T-helper 22 cell (primary cell): ENCODE results near the gene TSC22D2.
"Not testable (repeated sequence)": the region's sequence is repeated elsewhere in the genome, so short reads cannot be mapped to it uniquely, and the experiment has no call there.

Experiments
- DNase-seq: peaks from one replicate; pipeline ENCODE4 v3.0.0-alpha.2; 2020; ENCODE audit warnings: low read depth

Gene TSC22D2

DNA sequence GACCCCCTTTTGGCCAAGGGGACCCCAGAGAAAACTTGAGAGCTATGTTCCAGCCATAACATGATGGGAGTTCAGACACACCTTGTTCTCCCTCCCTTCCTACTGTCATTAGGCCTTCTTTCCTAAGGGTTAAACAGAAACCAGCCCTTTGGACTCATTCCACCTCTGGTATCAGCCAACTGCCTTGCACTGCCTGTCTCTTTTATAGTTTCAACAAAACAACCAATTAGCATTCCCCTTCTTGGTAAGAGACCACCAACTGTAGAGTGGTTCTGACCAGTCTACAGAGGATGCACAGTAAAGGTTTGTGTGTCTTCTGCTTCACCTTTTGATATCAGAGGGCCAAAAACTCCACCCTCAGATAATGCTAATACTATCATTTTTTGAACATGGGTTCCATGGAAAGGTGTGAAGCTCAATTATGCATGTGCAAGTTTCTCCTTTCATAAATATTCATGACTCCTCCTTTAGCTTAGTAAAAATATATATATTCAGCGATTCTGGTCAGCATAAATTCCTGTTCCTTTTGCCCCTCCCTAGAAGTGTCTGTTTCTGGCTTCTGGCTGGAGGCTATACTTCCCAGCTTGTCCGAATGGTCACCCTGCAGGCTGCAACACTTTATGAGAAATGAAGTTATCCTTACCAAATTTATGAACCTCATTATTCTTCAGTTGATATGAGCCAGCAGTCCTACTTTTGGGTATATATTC lies 82.3 kb downstream of the TSC22D2 start:
- no peak for DNase-seq

DNA sequence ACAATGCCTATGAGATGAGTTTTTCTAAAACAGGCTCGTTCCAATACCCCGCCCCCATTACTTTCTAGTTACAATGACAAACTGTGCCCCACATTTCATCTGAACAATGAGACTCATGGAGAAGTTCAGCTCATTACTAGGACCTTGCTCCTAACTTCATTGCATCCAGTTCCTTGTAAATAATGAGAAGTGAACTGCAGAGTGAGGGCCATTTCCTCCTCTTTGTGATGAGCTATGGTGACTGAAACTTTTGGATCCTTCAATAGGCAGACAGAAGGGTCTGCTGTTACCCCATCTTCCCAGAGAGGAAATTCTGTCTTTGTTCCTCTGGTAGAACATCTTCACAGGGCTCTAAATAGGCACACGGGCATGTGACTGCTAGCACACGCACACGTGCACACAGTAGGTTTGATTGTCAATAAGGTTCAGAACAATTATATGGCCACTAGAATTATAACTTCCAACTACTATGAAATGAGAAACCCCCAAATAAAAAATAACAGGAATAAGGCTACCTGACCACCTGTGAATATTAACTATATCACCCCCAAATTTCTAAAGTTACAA lies 86.4 kb downstream of the TSC22D2 start:
- DNase-seq, result no peak

DNA sequence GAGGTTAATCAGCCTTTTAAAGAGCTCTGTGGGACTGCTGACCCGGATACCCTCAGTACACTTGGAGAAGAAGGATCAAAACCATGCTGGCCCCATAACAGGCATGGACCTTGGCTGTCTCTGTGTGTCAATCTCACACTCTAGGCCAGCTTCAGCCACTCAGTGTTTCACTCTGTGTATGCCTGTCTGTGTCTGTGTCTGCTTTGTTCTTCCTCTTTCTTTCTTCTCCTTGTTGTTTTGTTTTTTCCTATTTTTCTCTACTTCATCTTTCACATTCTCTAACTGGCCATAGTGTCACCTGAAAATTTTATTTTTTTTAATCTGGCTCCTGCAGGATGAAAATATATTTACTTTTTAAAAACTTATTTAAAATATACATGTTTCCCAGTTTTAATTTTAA lies 87.1 kb downstream of the TSC22D2 start:
- DNase-seq, result no peak

GRCh38 chr3:150495563-150496168 lies 87.6 kb downstream of the TSC22D2 start:
- DNase-seq, result no peak

GRCh38 chr3:150497956-150498355 lies 89.9 kb downstream of the TSC22D2 start:
- DNase-seq, result no peak

- DNase-seq, result not testable (repeated sequence)
Measured at GRCh38 chr3:150500960-150501359, 92.9 kb downstream of the TSC22D2 start.

DNA sequence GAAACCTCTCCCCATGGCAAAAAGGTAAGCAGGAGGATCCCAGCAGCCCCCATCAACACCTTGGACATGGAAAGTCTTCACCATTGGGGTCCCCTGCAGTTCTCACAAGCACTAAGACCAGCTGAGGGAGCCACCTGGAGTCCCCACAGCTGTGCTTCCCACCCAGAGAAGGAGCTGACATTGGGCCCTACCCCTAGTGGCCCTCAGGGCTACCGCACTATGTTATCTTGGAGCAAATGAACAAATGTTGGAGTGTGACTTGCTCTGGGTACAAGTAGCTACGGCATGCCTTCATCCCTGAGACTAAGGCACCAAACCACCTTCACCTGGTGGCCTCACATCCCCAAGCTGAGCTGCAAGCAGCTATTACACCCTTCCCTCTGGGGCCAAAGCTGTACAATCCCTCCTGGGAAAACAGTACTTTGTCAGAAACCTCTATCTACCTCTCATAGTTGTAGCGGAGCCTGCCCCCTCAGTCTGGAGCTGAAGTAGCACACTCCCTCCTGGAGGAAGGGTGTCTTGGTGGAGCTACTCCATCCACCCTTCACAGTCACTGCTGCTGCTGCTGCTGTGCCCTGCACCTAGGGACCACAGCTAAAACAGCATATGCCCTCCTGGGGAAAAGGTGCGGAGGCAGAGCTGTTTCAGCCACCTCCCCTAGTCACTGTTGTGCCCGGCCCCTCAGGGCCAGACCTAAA lies 95.5 kb downstream of the TSC22D2 start:
- no peak for DNase-seq

DNA sequence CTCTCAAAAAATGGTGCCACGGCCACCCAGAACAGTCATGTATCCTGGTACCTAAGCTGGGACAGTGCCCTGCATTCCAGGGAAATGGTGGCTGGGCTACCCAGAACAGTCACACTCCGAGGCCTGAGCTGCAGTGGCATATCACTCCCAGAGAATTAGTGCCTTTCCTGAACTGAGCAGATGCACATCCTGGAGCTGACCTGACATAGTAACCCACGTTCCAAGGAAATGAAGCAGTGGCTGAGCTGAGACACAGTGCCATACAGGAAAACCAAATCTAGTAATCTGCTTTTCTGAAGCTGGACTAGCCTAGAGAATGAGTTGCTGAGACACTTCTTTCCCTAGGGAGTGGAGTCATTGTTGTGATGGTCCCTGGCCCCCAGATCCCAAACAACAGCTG lies 96.4 kb downstream of the TSC22D2 start:
- no peak for DNase-seq

GRCh38 chr3:150508401-150508800 lies 100.3 kb downstream of the TSC22D2 start:
- DNase-seq, result no peak

GRCh38 chr3:150509780-150510179 lies 101.7 kb downstream of the TSC22D2 start:
- no peak for DNase-seq

DNA sequence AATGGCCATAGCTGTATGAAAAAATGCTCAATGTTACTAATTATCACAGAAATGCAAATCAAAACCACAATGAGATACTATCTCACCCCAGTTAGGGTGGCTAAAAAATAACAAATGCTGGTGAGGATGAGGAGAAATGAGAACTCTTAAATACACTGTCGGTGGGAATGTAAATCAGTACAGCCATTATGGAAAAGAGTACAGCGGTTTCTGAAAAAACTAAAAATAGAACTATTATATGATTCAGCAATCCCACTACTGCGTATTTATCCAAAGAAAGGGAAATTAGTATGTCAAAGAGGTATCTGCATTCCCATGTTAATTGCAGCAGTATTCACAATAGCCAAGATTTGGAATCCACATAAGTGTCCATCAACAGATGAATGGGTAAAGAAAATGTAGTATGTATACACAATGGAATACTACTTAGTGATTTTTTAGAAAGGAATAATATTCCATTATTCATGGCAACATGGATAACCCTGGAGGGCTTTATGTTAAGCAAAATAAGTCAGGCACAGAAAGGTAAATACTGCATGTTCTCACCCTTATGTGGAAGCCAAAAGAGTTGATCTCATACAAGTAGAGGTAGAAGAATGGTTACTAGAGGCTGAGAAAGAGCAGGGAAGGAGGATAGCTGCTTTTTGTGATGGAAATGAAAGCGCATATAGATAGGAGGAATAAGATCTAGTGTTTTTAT lies 103.2 kb downstream of the TSC22D2 start:
- no peak for DNase-seq

DNA sequence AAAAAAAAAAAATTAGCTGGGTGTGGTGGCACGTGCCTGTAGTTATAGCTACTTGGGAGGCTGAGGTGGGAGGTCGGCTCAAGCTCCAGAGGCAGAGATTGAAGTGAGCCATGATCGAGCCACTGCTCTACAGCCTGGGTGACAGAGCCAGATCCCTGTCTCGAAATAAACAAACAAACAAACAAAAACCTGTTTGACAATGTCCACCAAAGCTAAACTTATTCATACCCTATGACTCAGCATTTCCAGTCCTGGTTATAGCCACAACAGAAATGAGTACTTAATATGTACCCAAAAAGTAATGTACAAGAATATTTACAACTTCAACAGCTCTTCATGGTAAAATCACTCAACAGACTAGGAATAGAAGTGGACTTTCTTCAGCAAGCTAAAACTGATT lies 107.1 kb downstream of the TSC22D2 start:
- no peak for DNase-seq
